GM19238 (cell line): ENCODE measurements around the gene NAPB.
A peak's percentile ranks its signal among the peaks of the same experiment; 100 is the strongest.

ENCODE experiments used
- DNase-seq: peaks from one replicate; pipeline ENCODE4 v3.0.0; 2011; ENCODE audit warnings: low spot score; ENCODE audit not compliant: insufficient read length

Gene NAPB

GRCh38 chr20:23438661-23439060 lies 17.4 kb upstream of the NAPB start:
- no peak for DNase-seq

- no peak for DNase-seq
Observed at GRCh38 chr20:23437126-23437899, 16.0 kb upstream of the NAPB start.

GRCh38 chr20:23436681-23437080 lies 15.4 kb upstream of the NAPB start:
- DNase-seq = no peak

- no peak for DNase-seq
Observed at GRCh38 chr20:23435626-23436539, 14.6 kb upstream of the NAPB start.

DNA sequence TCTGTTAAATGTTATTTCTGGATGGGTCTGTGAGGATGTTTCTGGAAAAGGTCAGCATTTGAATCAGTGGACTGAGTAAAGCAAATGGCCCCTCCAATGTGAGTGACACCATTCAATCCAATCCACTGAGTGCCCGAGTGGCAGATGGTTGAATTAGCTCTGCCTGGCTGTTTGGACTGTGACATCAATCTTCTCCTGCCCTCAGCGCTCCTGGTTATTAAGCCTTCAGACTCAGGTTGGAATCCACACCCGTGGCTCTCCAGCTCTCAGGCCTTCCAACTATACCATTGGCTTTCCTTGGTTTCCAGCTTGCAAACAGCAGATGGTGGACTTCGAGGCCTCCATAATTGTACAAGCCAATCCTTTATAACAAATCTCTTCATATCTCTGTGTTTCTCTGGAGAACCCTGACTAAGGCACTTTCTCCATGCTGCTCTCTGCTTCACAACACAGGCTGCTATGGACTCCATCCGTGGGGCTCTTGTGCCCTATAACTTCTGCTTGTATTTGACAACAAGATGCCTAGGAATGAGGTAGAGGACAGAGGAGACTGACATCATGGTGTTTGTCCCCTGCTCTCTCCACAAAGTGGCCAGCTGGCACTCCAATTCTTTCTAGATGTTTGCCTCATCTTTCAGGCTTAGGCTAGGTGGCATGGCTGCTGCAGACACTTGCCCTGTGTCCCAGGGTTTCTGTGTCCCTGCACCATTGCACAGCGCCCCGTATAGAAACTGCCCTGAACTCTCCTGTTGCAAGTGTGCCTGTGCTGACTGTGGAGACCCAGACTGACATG lies 13.4 kb upstream of the NAPB start:
- DNase-seq = no peak

- DNase-seq = no peak
Observed at GRCh38 chr20:23433628-23434027, 12.3 kb upstream of the NAPB start.

DNA sequence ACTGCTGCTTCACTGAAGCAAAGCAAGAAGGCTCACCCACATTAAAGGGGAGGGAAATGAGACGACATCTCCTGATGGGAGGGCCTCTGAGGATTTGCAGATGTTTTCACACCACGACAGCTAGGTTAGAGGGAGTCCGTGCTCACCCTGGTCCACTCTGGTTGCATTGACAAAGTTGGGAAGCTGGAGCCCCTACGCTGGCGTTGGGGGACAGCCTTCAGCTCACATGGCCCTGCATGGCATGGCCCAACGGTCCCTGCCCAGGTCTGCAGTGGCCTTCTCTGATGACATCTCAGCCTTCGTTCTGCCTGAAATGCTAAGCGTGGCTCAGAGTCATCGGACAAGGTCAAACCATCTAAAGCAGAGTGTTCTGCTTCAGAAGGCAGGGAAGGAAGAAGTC lies 3.8 kb upstream of the NAPB start:
- DNase-seq = no peak

DNA sequence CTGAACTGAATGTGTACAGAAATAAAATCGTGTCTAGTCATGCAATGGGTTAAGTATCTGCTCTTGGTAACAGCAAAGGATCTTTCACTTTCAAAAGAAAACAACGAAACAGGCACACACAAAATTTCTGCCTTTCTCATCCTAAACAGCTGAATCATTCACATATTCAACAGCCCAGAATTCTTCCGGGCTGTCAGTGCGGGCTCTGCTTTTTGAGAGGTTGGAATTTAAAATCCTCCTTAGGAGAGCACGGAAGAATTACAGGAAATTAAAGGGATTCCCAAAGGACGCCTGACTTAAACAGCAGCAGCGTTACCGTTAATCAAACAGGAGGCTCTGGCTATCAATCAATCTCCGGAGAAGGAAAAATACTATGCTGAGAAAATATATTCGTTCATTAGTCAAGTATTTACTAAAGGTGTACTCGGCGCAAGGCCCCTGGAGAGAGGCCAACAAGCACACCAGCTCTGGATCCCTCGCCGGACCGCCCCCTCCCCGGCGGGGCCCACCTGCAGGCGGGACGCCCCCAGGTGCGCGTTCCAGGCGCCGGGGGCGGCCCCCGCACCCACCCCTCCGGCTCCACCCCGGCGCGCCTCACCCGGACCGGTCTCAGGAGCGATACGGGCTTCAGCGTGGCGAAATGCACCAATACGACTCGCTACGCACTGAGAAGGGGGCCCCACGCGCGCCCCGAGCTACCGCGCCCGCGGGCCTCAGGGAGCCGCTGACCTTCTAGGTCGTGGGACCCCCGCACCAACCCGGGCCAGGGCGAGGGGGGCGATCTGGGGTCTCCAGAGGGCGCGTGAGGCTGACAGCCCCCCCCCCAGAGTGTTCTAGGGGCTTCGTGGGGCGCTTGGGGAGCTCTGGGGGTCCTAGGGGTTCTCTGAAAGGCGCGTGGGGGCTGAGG lies 1.0 kb downstream of the NAPB start:
- DNase-seq = peak; percentile 29

DNA sequence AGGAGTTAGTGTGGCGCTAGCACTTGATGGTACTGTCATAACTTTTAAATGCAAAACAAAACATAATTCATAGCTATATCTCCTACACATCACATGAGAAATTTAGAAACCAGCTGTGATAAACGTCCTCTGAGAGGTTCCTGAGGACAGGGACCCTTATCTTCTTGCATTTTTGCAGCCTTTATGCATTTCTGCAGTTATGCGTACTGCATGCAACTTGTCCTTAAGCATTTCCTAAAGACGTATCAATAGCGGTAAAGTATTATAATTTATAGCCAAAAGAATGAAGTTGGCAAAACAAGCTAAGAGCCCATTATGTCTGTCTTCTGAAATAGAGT lies 1.7 kb downstream of the NAPB start:
- DNase-seq = no peak

DNA sequence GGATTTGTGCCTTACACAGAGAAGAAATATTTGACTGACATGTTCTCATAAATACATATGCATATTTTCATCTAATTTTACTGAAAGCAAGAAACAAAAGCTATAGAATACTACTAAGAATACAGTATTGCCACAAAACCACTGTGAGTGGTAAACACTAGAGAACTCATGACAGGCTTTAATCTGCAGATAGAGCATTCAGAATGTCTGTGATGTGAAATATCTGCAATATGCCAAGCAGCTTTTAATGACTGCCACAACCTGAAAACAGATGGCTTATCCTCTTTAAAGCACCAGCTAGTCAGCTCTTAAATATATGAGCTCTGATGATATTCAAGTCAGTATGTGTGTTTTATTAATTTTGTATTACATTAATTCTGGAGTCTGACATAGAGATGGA lies 3.4 kb downstream of the NAPB start:
- DNase-seq = no peak

DNA sequence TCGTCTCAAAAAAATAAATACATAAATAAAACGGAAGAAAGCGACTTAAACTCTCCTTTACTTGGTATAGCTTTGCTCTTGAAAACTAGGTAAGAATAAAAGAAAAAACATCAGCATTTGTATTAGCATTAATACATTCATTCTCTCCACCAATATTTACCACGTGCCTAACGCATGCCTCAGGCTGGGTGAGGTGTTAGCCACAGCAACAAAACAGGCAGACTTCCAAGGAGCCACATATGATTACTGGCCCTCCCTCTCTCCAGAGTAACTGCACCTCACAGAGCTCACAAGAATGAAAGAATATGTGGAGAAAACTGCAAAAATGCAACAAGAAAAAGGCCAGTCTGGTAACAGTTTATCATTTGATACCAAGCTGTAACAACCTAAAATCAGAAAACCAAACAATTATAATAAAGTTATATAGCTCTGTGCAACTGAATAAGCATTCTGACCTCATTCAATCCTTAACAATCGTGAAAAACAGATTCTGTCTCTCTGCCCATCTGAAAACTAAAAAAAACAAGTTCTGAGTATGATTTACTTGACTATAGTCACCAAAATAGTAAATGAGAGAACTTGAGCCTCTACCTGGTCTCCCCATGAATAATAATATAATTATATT lies 5.2 kb downstream of the NAPB start:
- no peak for DNase-seq

- no peak for DNase-seq
Observed at GRCh38 chr20:23415555-23415954, 5.7 kb downstream of the NAPB start.

DNA sequence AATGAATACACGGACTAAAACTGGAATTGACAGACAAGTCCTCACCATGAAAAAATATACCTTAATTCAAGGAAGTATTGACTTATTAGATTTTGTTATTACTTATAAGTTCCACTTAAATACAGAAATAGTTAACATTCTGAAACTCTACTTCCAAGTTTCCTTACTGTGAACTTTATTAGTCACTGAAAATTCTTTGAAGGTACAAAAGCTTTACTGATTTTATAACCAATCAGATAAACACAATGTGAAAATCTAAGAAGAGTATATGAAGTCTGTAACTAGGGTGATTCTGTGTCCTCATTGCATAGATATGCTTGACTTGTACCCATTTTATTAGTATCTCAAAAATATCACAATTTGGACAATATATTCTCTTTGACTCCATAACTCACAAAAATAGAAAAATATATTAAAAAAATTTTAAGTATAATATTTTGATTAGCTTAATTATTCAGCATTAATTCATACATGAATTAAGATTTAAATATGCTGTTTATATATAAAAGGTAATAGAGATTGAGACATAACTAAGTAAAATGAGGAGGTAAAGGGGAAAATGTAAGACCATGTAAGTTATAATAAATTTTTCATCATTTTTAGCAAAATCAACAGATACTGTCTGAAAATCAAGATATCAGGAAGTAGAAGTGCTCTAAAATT lies 6.6 kb downstream of the NAPB start:
- DNase-seq = no peak

- no peak for DNase-seq
Observed at GRCh38 chr20:23413862-23414422, 7.3 kb downstream of the NAPB start.

GRCh38 chr20:23412026-23412425 lies 9.3 kb downstream of the NAPB start:
- no peak for DNase-seq

- DNase-seq = no peak
Observed at GRCh38 chr20:23410916-23411695, 10.2 kb downstream of the NAPB start.

DNA sequence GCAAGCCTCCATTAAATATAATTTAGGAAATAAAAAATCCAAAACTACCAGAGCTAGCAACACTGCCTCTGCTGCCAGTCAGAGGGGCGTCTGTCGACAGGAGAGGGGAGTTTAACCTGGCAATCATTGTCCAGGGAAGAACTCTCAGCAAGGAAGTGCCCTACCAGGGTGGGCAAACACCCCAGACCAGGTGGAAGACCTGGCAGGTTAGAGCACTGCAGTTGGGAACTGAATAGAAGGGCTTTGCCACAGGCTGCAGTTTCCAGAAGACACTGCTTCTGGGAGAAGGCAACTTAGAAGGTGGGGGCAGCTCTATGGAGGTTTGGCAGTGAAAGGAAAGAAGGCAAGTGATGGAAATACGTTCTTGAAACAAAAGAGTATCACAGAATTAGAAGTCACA lies 11.5 kb downstream of the NAPB start:
- no peak for DNase-seq

DNA sequence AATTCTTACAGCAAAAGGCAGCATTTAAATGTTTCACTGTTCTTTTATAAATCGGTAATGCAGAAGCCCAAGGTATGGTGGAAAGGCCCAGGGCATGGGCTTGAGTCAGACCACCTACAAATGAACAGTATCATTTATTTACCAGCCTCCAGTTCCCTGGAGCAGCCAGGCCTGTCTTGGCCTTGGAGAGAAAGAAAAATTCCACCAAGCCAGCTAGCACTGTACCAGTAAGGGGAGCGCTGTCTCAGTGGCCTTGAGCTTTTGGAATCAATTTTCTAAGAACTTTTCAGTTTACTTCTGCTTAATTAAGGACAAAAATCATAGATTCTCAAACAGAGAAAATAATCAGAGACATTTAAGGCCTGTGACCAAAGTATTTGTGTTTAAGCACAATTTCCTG lies 12.3 kb downstream of the NAPB start:
- DNase-seq = no peak
